Measurements from ENCODE around the gene DUSP6.

The DUSP6 gene

DNA sequence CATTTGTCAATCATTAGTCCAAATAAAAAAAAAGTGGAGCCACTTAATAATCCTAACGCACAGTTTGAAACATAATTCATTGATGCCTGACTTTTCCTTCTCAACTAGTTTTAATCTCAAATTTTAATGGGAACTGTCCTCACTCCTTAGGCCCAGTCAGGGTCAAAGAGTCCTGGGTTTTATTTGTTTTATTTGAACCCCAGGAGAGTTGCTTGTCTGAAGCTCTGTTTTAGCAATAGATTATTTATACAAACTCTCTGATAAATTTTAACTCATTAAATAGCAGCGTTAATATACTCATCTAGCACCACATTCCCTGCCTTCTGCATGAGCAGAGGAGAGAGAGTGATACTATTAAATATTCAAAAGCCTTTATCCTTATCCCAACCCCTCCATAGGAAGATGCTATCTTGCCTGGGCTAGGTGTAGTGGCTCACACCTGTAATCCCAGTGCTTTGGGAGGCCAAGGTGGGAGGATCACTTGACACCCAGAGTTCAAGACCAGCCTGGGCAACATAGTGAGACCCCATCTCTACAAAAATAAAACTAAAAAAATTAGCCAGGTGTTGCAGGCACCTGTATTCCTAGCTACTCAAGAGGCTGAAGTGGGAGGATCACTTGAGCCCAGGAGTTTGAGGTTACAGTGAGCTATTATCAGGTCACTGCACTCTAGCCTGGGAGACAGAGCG lies 14.5 kb upstream of the DUSP6 start:
- H3K4me3 ChIP-seq (ENCODE audit: low read depth, low read length), result no peak overlapping the region
- in situ Hi-C loops (cut with HindIII; ENCODE audit: low sequenced_read_pairs), result no loop called here
- DNase-seq (ENCODE audit: low read depth), result no peak
- TF ChIP-seq CTCF (IDR thresholded peaks at IDR 0.05; ENCODE audit: low read depth, low read length, missing control alignments), result no peak

DNA sequence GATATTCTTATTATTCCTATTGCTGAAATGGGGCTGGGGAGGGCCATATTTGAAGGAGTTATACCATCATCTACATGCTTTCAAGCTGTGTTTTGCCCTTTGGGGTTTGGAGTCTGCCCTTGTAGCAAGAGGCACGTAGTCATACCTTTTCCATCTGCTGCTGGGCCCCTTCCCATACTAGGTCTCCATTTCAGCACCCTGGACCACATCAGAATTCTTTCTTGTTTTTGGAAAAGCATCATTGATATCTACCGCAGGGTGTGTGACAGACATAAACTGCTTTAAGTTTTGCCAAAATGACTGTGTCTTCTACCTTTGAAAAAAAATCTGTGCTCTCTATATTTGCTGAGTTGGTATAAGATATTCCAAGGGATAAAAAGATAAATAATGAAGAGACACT lies 12.3 kb upstream of the DUSP6 start:
- in situ Hi-C loops (cut with HindIII; ENCODE audit: low sequenced_read_pairs), result no loop called here
- no peak for TF ChIP-seq CTCF (IDR thresholded peaks at IDR 0.05; ENCODE audit: low read depth, low read length, missing control alignments)
- DNase-seq (ENCODE audit: low read depth), result no peak
- no peak overlapping the region for H3K4me3 ChIP-seq (ENCODE audit: low read depth, low read length)

DNA sequence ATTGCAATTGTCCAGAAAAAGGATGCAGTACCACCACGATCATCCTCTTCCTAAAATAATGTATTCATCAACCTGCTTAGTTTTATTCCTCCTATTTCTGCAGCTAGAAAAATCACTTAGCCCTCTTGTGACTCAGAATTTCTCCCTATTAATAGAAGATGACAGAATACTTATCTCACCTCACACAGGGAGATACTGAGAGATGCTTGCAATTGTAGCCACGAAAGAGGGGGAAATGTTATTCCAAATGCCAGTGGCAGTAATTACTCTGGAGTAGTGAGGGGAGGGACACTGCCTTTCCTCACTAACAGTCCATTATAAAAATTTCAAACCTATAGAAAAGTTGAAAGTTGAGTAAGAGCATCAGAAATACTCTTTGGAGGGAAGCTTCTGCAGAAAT lies 11.8 kb upstream of the DUSP6 start:
- in situ Hi-C loops (cut with HindIII; ENCODE audit: low sequenced_read_pairs), result no loop called here
- TF ChIP-seq CTCF (IDR thresholded peaks at IDR 0.05; ENCODE audit: low read depth, low read length, missing control alignments), result no peak
- no peak for DNase-seq (ENCODE audit: low read depth)
- H3K4me3 ChIP-seq (ENCODE audit: low read depth, low read length), result no peak overlapping the region

GRCh38 chr12:89363582-89363981 lies 11.3 kb upstream of the DUSP6 start:
- in situ Hi-C loops (cut with HindIII; ENCODE audit: low sequenced_read_pairs), result no loop called here
- no peak for DNase-seq (ENCODE audit: low read depth)
- no peak for TF ChIP-seq CTCF (IDR thresholded peaks at IDR 0.05; ENCODE audit: low read depth, low read length, missing control alignments)
- no peak overlapping the region for H3K4me3 ChIP-seq (ENCODE audit: low read depth, low read length)

- in situ Hi-C loops (cut with HindIII; ENCODE audit: low sequenced_read_pairs), result no loop called here
- TF ChIP-seq CTCF (IDR thresholded peaks at IDR 0.05; ENCODE audit: low read depth, low read length, missing control alignments), result no peak
- H3K4me3 ChIP-seq (ENCODE audit: low read depth, low read length), result no peak overlapping the region
- no peak for DNase-seq (ENCODE audit: low read depth)
Measured at GRCh38 chr12:89363084-89363483, 10.8 kb upstream of the DUSP6 start.

GRCh38 chr12:89359615-89360014 lies 7.3 kb upstream of the DUSP6 start:
- TF ChIP-seq CTCF (IDR thresholded peaks at IDR 0.05; ENCODE audit: low read depth, low read length, missing control alignments), result no peak
- no peak overlapping the region for H3K4me3 ChIP-seq (ENCODE audit: low read depth, low read length)
- DNase-seq (ENCODE audit: low read depth), result no peak
- in situ Hi-C loops (cut with HindIII; ENCODE audit: low sequenced_read_pairs), result no loop called here

Data from astrocyte of the cerebellum (primary cell).